H1 (cell line): ENCODE results near the gene DOCK6. TPM values are rescaled to one million over a fixed set of nuclear protein-coding genes. Genes with fewer than 3 reads are reported as not detected.
A peak's percentile ranks its signal among the peaks of the same experiment; 100 is the strongest.

ENCODE experiments used
- CTCF ChIA-PET: fragments of 300-600 bp; sonication (Branson Sonifier 250); formaldehyde crosslinking; loops from one replicate; lab custom pipeline; 2021; ENCODE audit not compliant: partially characterized antibody; lab: Charles Lee
- POLR2A ChIA-PET: fragments of 300-600 bp; sonication (Branson Sonifier 250); formaldehyde crosslinking; loops from one replicate; lab custom pipeline; 2021; ENCODE audit warnings: inconsistent platforms; ENCODE audit not compliant: partially characterized antibody; lab: Charles Lee
- DNase-seq, 2 experiments: peaks; one replicate each; pipeline versions ENCODE4 v3.0.0 to v3.0.0-alpha.2; 2010 to 2022; ENCODE audit warnings: low spot score in 2 of 2, low read depth in 1 of 2, mixed read lengths in 1 of 2
- FAIRE-seq: peaks from 2 replicates; lab custom pipeline; 2011; peaks lifted over from hg19 to GRCh38; lab: Jason Lieb, UNC
- H2AFZ ChIP-seq: 2 replicates; pipeline ENCODE4 v1.8.1; 2012; ENCODE audit warnings: low read length, inconsistent platforms
- H2AK5ac ChIP-seq: 2 replicates; pipeline ENCODE4 v1.6.1; 2013; ENCODE audit warnings: low read depth, low read length
- H2BK120ac ChIP-seq: replicated peaks from 2 replicates; pipeline ENCODE3; 2013; ENCODE audit warnings: low read depth, low read length, inconsistent platforms
- H2BK12ac ChIP-seq: 2 replicates; pipeline ENCODE4 v1.6.1; 2013; ENCODE audit warnings: low read depth, low read length
- H2BK15ac ChIP-seq: 2 replicates; pipeline ENCODE4 v1.6.1; 2013; ENCODE audit warnings: low read length
- H2BK20ac ChIP-seq: 2 replicates; pipeline ENCODE4 v1.6.1; 2013; ENCODE audit warnings: low read length
- H2BK5ac ChIP-seq: 2 replicates; pipeline ENCODE4 v1.6.1; 2013; ENCODE audit warnings: low read depth, low read length
- H3K14ac ChIP-seq: 2 replicates; pipeline ENCODE4 v1.6.1; 2013; ENCODE audit warnings: inconsistent platforms; ENCODE audit not compliant: insufficient read length
- H3K18ac ChIP-seq: 2 replicates; pipeline ENCODE4 v1.6.1; 2013; ENCODE audit warnings: low read length; ENCODE audit errors: extremely low read depth
- H3K23ac ChIP-seq: 2 replicates; pipeline ENCODE4 v1.6.1; 2013; ENCODE audit warnings: inconsistent platforms; ENCODE audit not compliant: insufficient read length
- H3K23me2 ChIP-seq: 2 replicates; pipeline ENCODE4 v1.6.1; 2013; ENCODE audit warnings: low read depth, low read length
- H3K27ac ChIP-seq: 2 replicates; pipeline ENCODE4 v1.6.1; 2011; ENCODE audit warnings: low read depth, low read length, inconsistent platforms
- H3K27me3 ChIP-seq, 4 experiments: replicated peaks in 1 of 4; 1 replicate in 1 of 4; 2 replicates in 3 of 4; pipeline versions ENCODE4 v1.6.1 to v1.8.1; 2011 to 2013; ENCODE audit warnings: low read length in 3 of 4, mild to moderate bottlenecking in 3 of 4, inconsistent platforms in 2 of 4, mixed read lengths in 2 of 4, moderate library complexity in 1 of 4; ENCODE audit not compliant: control insufficient read depth in 3 of 4, insufficient read depth in 3 of 4; ENCODE audit errors: extremely low read depth in 1 of 4
- H3K36me3 ChIP-seq, 4 experiments: 2 replicates each; pipeline versions ENCODE4 v1.6.1 to v1.8.1; 2011 to 2013; ENCODE audit warnings: mild to moderate bottlenecking in 4 of 4, low read length in 3 of 4, moderate library complexity in 2 of 4, control low read depth in 1 of 4, inconsistent platforms in 1 of 4; ENCODE audit not compliant: insufficient read depth in 4 of 4, control insufficient read depth in 2 of 4
- H3K4ac ChIP-seq: replicated peaks from 2 replicates; pipeline ENCODE3; 2013; ENCODE audit warnings: low read length, low read depth, mixed read lengths, inconsistent platforms; ENCODE audit not compliant: insufficient read length
- H3K4me1 ChIP-seq, 4 experiments: replicated peaks in 1 of 4; 1 replicate in 1 of 4; 2 replicates in 3 of 4; pipeline versions ENCODE4 v1.6.1 to v1.8.1; 2011 to 2013; ENCODE audit warnings: low read length in 3 of 4, inconsistent platforms in 2 of 4, mixed read lengths in 1 of 4; ENCODE audit not compliant: insufficient read depth in 4 of 4, control insufficient read depth in 3 of 4
- H3K4me2 ChIP-seq, 2 experiments: 2 replicates each; pipeline versions ENCODE4 v1.6.1 to v1.8.1; 2011 to 2013; ENCODE audit warnings: low read depth in 2 of 2, low read length in 2 of 2, control low read depth in 1 of 2, inconsistent platforms in 1 of 2, mild to moderate bottlenecking in 1 of 2; ENCODE audit not compliant: insufficient read depth in 1 of 2
- H3K4me3 ChIP-seq, 4 experiments: fragments of 200-600, 300-600 bp in 1 of 4; sonication (generic), shearing (Covaris generic), sonication (Bioruptor Twin) in 1 of 4; 2 replicates each; pipeline versions ENCODE4 v1.5.1 to v1.8.1; 2011 to 2016; ENCODE audit warnings: low read length in 4 of 4, low read depth in 3 of 4, control low read depth in 2 of 4, inconsistent platforms in 2 of 4, mild to moderate bottlenecking in 2 of 4, mixed read lengths in 1 of 4, moderate library complexity in 1 of 4; ENCODE audit not compliant: insufficient read depth in 2 of 4; ENCODE audit errors: extremely low read depth in 1 of 4
- H3K56ac ChIP-seq: replicated peaks from 2 replicates; pipeline ENCODE3; 2013; ENCODE audit warnings: low read depth, mild to moderate bottlenecking, mixed read lengths, low read length, inconsistent platforms; ENCODE audit not compliant: insufficient read length
- H3K79me1 ChIP-seq: 2 replicates; pipeline ENCODE4 v1.6.1; 2013; ENCODE audit warnings: low read depth, low read length, control low read depth
- H3K79me2 ChIP-seq, 2 experiments: 2 replicates each; pipeline versions ENCODE4 v1.6.1 to v1.8.1; 2012 to 2013; ENCODE audit warnings: low read length in 2 of 2, mild to moderate bottlenecking in 2 of 2, inconsistent platforms in 1 of 2; ENCODE audit not compliant: insufficient read depth in 2 of 2, control insufficient read depth in 1 of 2
- H3K9ac ChIP-seq, 4 experiments: replicated peaks in 1 of 4; 1 replicate in 1 of 4; 2 replicates in 3 of 4; pipeline versions ENCODE4 v1.6.1 to v1.8.1; 2011 to 2013; ENCODE audit warnings: low read depth in 3 of 4, low read length in 3 of 4, control low read depth in 2 of 4, mild to moderate bottlenecking in 2 of 4, moderate library complexity in 2 of 4, inconsistent platforms in 1 of 4; ENCODE audit errors: extremely low read depth in 1 of 4
- H3K9me3 ChIP-seq, 2 experiments: 2 replicates each; pipeline versions ENCODE4 v1.6.1 to v1.8.1; 2012 to 2013; ENCODE audit warnings: mild to moderate bottlenecking in 2 of 2, moderate library complexity in 2 of 2, control low read depth in 1 of 2, inconsistent platforms in 1 of 2, low read depth in 1 of 2, low read length in 1 of 2, mixed read lengths in 1 of 2; ENCODE audit not compliant: insufficient read depth in 2 of 2
- H4K20me1 ChIP-seq, 2 experiments: replicated peaks in 1 of 2; 2 replicates each; pipeline versions ENCODE3 to v1.8.1; 2011 to 2013; ENCODE audit warnings: inconsistent platforms in 2 of 2, low read length in 2 of 2, mild to moderate bottlenecking in 1 of 2; ENCODE audit not compliant: insufficient read depth in 2 of 2, control insufficient read depth in 1 of 2
- H4K5ac ChIP-seq: 2 replicates; pipeline ENCODE4 v1.6.1; 2013; ENCODE audit warnings: low read length, low read depth, mixed read lengths, inconsistent platforms; ENCODE audit not compliant: insufficient read length
- H4K8ac ChIP-seq: 2 replicates; pipeline ENCODE4 v1.8.0; 2013; ENCODE audit warnings: mild to moderate bottlenecking, moderate library complexity, low read length, inconsistent platforms; ENCODE audit not compliant: insufficient read depth; ENCODE audit errors: extremely low read depth
- H4K91ac ChIP-seq: replicated peaks from 2 replicates; pipeline ENCODE3; 2013; ENCODE audit warnings: low read length, mixed read lengths, inconsistent platforms; ENCODE audit not compliant: insufficient read length
- CEBPB ChIP-seq: IDR thresholded peaks from 2 replicates; pipeline ENCODE4 v1.6.1; 2012; ENCODE audit warnings: low read depth, low read length
- CHD2 ChIP-seq: IDR thresholded peaks from 2 replicates; pipeline ENCODE4 v1.6.1; 2012; ENCODE audit warnings: low read length, improper control_type of control experiment
- EGR1 ChIP-seq: IDR thresholded peaks from 2 replicates; pipeline ENCODE4 v1.6.1; 2011; ENCODE audit warnings: low read depth, low read length, borderline replicate concordance
- TAF1 ChIP-seq: IDR thresholded peaks from 2 replicates; pipeline ENCODE4 v1.6.1; 2011; ENCODE audit warnings: mild to moderate bottlenecking, low read depth, low read length
- WGBS, 2 experiments: shearing (Covaris generic) in 1 of 2; methylation state at CpG; one replicate each; pipeline versions ENCODE4 v1.1.6 to v1.1.7; 2013 to 2015; ENCODE audit warnings: low lambda C conversion rate in 2 of 2, mixed read lengths in 2 of 2, inconsistent platforms in 1 of 2, low coverage in 1 of 2, missing lambda C conversion rate in 1 of 2; ENCODE audit not compliant: insufficient replicate concordance in 2 of 2, insufficient coverage in 1 of 2, insufficient read length in 1 of 2; ENCODE audit errors: extremely low coverage in 1 of 2, missing lambda C conversion rate in 1 of 2; 5-methylcytosine and 5-hydroxymethylcytosine counted together
- polyA plus RNA-seq, 7 experiments: library from polyadenylated mRNA; depleted of rRNA in 3 of 7; stranded (reverse) in 5 of 7; unstranded in 2 of 7; fragments of >200 nt in 5 of 7; fragments of 200-250 nt in 2 of 7; gene quantifications; 1 replicate in 5 of 7; 2 replicates in 1 of 7; 4 replicates in 1 of 7; pipeline versions ENCODE4 v1.2.1 to v1.2.3, GENCODE V29; 2011 to 2013; ENCODE audit warnings: missing spikeins in 2 of 7, mixed read lengths in 2 of 7
- total RNA-seq: library from RNA; stranded (reverse); fragmentation: NEBNext Ultra II Directional; extraction: Animal tissue kit (Norgen Biotek cat#: 25700); gene quantifications from 2 replicates; pipeline ENCODE4 v1.2.1, GENCODE V29; 2021
- TF ChIP-seq, protein P1 (sequence below), 3 experiments: IDR thresholded peaks; 1 replicate in 2 of 3; 2 replicates in 1 of 3; pipeline versions ENCODE4 v1.5.1 to v1.6.1; 2011; ENCODE audit warnings: low read length in 3 of 3, mild to moderate bottlenecking in 3 of 3, inconsistent platforms in 2 of 3, low read depth in 1 of 3, moderate library complexity in 1 of 3; ENCODE audit not compliant: insufficient read depth in 1 of 3; ENCODE audit errors: control extremely low read depth in 1 of 3

Gene DOCK6
- total and polyA plus RNA-seq, 2 of the 8 experiments (the other 6 are each of a cell fraction or from before 2014, with no cell fraction given), result 25.5 to 54.7 TPM

GRCh38 chr19:11181488-11181887 is 80.8 kb downstream of the DOCK6 start:
- Histone ChIP-seq H2AK5ac (no peak overlapping the region), H3K79me2 (no peaks in the 10 kb centered on the region), H2BK5ac (no peak overlapping the region), H3K23me2 (no peaks in the 10 kb centered on the region), H3K79me1 (no peaks in the 10 kb centered on the region; the same call in 1 of the 2 replicates), H2BK15ac (no peak overlapping the region), H3K9ac (no peak overlapping the region), H2AFZ (no peak overlapping the region), H4K20me1 (no peaks in the 10 kb centered on the region), H4K5ac (no peak overlapping the region), H3K18ac (no peak overlapping the region), H3K23ac (no peak overlapping the region), H3K27ac (no peak overlapping the region), H3K4me2 (no peak overlapping the region), H3K36me3 (peaks cover 0 to 8% (median 2%) of the 10 kb centered on the region in 4 experiments; a peak in 6 of 8 replicates), H3K4ac (no peak overlapping the region), H2BK120ac (no peak overlapping the region), H3K27me3 (no peaks in the 10 kb centered on the region), H3K4me1 (peaks cover 0 to 3% (median 2%) of the 10 kb centered on the region in 4 experiments; a peak in 2 of 7 replicates), H3K14ac (no peak overlapping the region), H2BK12ac (no peak overlapping the region), H3K56ac (no peak overlapping the region), H3K4me3 (no peak overlapping the region), H2BK20ac (no peak overlapping the region), H3K9me3 (no peaks in the 10 kb centered on the region), H4K8ac (no peak overlapping the region), H4K91ac (no peak overlapping the region)
- DNase-seq (no peak), FAIRE-seq (no peak)
- ChIA-PET POLR2A (no interaction called here), CTCF (interaction anchor here (0.7 kb wide), 1 partner anchor 145 kb away, joined by 4 read pairs; no protein-coding TSS in a partner anchor)
- TF ChIP-seq CHD2, result no peak
- TF ChIP-seq, protein P1, sequence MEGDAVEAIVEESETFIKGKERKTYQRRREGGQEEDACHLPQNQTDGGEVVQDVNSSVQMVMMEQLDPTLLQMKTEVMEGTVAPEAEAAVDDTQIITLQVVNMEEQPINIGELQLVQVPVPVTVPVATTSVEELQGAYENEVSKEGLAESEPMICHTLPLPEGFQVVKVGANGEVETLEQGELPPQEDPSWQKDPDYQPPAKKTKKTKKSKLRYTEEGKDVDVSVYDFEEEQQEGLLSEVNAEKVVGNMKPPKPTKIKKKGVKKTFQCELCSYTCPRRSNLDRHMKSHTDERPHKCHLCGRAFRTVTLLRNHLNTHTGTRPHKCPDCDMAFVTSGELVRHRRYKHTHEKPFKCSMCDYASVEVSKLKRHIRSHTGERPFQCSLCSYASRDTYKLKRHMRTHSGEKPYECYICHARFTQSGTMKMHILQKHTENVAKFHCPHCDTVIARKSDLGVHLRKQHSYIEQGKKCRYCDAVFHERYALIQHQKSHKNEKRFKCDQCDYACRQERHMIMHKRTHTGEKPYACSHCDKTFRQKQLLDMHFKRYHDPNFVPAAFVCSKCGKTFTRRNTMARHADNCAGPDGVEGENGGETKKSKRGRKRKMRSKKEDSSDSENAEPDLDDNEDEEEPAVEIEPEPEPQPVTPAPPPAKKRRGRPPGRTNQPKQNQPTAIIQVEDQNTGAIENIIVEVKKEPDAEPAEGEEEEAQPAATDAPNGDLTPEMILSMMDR (IDR thresholded peaks at IDR 0.05; ENCODE audit: control extremely low read depth in 1 of 3, insufficient read depth in 1 of 3, low read depth in 1 of 3, low read length in 3 of 3), result no peak
- TF ChIP-seq TAF1, result no peak
- TF ChIP-seq CEBPB, result peak; percentile 87; the same call in 1 of the 2 replicates
- no peak for TF ChIP-seq EGR1
- WGBS, 2 experiments, result 91% methylated on average over 4 of the region's 4 CpGs; no CpG with 5 or more reads in 1 of the 2 experiments
